Measurements from ENCODE around the gene TCF25.

- TF ChIP-seq CTCF (IDR thresholded peaks at IDR 0.05 in 2 of 3, conservative IDR thresholded peaks at IDR 0.05 in 1 of 3; ENCODE audit: borderline replicate concordance in 1 of 3, insufficient read depth in 1 of 3, low read depth in 2 of 3, low read length in 2 of 3) (no peak), TCF7L2 (IDR thresholded peaks at IDR 0.05; ENCODE audit: borderline replicate concordance, extremely low read depth, insufficient read depth, insufficient read length) (no peak), REST (IDR thresholded peaks at IDR 0.05; ENCODE audit: low read depth) (no peak), MAX (IDR thresholded peaks at IDR 0.05) (no peak), RAD21 (IDR thresholded peaks at IDR 0.05; ENCODE audit: low read depth) (no peak), POLR2AphosphoS5 (IDR thresholded peaks at IDR 0.05; ENCODE audit: low read depth, low read length) (no peak), EZH2 (IDR thresholded peaks at IDR 0.05) (no peak), ZBTB33 (IDR thresholded peaks at IDR 0.05; ENCODE audit: extremely low read depth, insufficient replicate concordance, low read length) (no peak), CEBPB (IDR thresholded peaks at IDR 0.05; ENCODE audit: low read depth) (no peak), JUND (IDR thresholded peaks at IDR 0.05) (no peak), EGR1 (IDR thresholded peaks at IDR 0.05; ENCODE audit: low read depth) (no peak), POLR2A (IDR thresholded peaks at IDR 0.05; ENCODE audit: borderline replicate concordance, extremely low read depth, insufficient read depth, insufficient read length) (no peak), SP1 (IDR thresholded peaks at IDR 0.05; ENCODE audit: low read depth) (no peak), ELF1 (IDR thresholded peaks at IDR 0.05; ENCODE audit: borderline replicate concordance, low read depth) (no peak)
Observed at GRCh38 chr16:89924925-89925307, 51.5 kb downstream of the TCF25 start.

All from HCT116 (cell line).